Endothelial cell of umbilical vein (primary cell): Measurements from ENCODE around the gene SVEP1. TPM values are rescaled to one million over a fixed set of nuclear protein-coding genes. Genes with fewer than 3 reads are reported as not detected.

ENCODE experiments used
- BruUV-seq: library from RNA; stranded (reverse); fragments of 400-500 nt; replicated peaks from 2 replicates; lab custom pipeline; 2021; lab: Mats Ljungman, UMichigan
- CTCF ChIA-PET: fragments of 300-600, 350-600 bp; sonication (Branson Sonifier 250); formaldehyde crosslinking; loops from one replicate; lab custom pipeline; 2021; ENCODE audit warnings: antibody characterized with exemption, inconsistent platforms; lab: Charles Lee
- POLR2A ChIA-PET: fragments of 300-600, 350-600 bp; sonication (Branson Sonifier 250); formaldehyde crosslinking; loops from one replicate; lab custom pipeline; 2021; ENCODE audit warnings: antibody characterized with exemption, inconsistent platforms; lab: Charles Lee
- DNase-seq: peaks from one replicate; pipeline ENCODE4 v3.0.0-alpha.2; 2011; ENCODE audit warnings: low read depth, low spot score
- FAIRE-seq: peaks from 2 replicates; lab custom pipeline; 2011; peaks lifted over from hg19 to GRCh38; lab: Jason Lieb, UNC
- H2AFZ ChIP-seq: 2 replicates; pipeline ENCODE4 v1.6.0; 2012; ENCODE audit warnings: low read depth, low read length, control low read depth, inconsistent platforms
- H3K27ac ChIP-seq: 2 replicates; pipeline ENCODE4 v1.5.1; 2011; ENCODE audit warnings: low read depth, mild to moderate bottlenecking, control low read depth, low read length, moderate library complexity; ENCODE audit not compliant: insufficient read depth
- H3K27me3 ChIP-seq, 2 experiments: 2 replicates each; pipeline versions ENCODE4 v1.6.0 to v1.6.1; 2011; ENCODE audit warnings: low read length in 2 of 2, mixed read lengths in 1 of 2; ENCODE audit not compliant: control insufficient read depth in 2 of 2, insufficient read depth in 2 of 2
- H3K36me3 ChIP-seq, 2 experiments: 2 replicates in 1 of 2; 3 replicates in 1 of 2; pipeline ENCODE4 v1.5.1; 2011; ENCODE audit warnings: low read length in 2 of 2, mild to moderate bottlenecking in 1 of 2, moderate library complexity in 1 of 2; ENCODE audit not compliant: control insufficient read depth in 2 of 2, insufficient read depth in 2 of 2; ENCODE audit errors: extremely low read depth in 1 of 2
- H3K4me1 ChIP-seq: 3 replicates; pipeline ENCODE4 v1.5.1; 2011; ENCODE audit warnings: mild to moderate bottlenecking, low read length; ENCODE audit not compliant: control insufficient read depth, insufficient read depth; ENCODE audit errors: extremely low read depth
- H3K4me2 ChIP-seq: 2 replicates; pipeline ENCODE4 v1.6.1; 2011; ENCODE audit warnings: low read length, control low read depth, mixed read lengths; ENCODE audit not compliant: insufficient read depth
- H3K4me3 ChIP-seq, 3 experiments: fragments of 200-600 bp in 1 of 3; sonication (generic), shearing (Covaris generic) in 1 of 3; replicated peaks in 1 of 3; 2 replicates each; pipeline ENCODE4 v1.5.1; 2011 to 2016; ENCODE audit warnings: control low read depth in 3 of 3, low read length in 3 of 3, mild to moderate bottlenecking in 2 of 3, inconsistent platforms in 1 of 3, low read depth in 1 of 3, moderate library complexity in 1 of 3; ENCODE audit not compliant: insufficient read depth in 1 of 3
- H3K79me2 ChIP-seq: 2 replicates; pipeline ENCODE4 v1.6.0; 2012; ENCODE audit warnings: low read length, inconsistent platforms; ENCODE audit not compliant: control insufficient read depth, insufficient read depth
- H3K9ac ChIP-seq: replicated peaks from 2 replicates; pipeline ENCODE3; 2011; ENCODE audit warnings: low read length, control low read depth; ENCODE audit not compliant: insufficient read depth; ENCODE audit errors: extremely low read depth
- H3K9me1 ChIP-seq: replicated peaks from 3 replicates; pipeline ENCODE4 v1.6.0; 2011; ENCODE audit warnings: mild to moderate bottlenecking, low read length; ENCODE audit not compliant: control insufficient read depth, insufficient read depth; ENCODE audit errors: extremely low read depth
- H3K9me3 ChIP-seq: replicated peaks from 2 replicates; pipeline ENCODE4 v1.5.1; 2012; ENCODE audit warnings: low read length, inconsistent platforms; ENCODE audit not compliant: control insufficient read depth, insufficient read depth
- H4K20me1 ChIP-seq: replicated peaks from 2 replicates; pipeline ENCODE3; 2011; ENCODE audit warnings: mild to moderate bottlenecking, low read length; ENCODE audit not compliant: control insufficient read depth, insufficient read depth; ENCODE audit errors: extremely low read depth
- EZH2 ChIP-seq: IDR thresholded peaks from 2 replicates; pipeline ENCODE4 v1.6.1; 2012; ENCODE audit warnings: borderline replicate concordance, low read depth, mild to moderate bottlenecking, moderate library complexity, low read length, inconsistent platforms; ENCODE audit not compliant: severe bottlenecking
- FOS ChIP-seq: IDR thresholded peaks from 2 replicates; pipeline ENCODE4 v1.6.1; 2011; ENCODE audit warnings: mild to moderate bottlenecking, low read length, moderate library complexity, borderline replicate concordance; ENCODE audit not compliant: insufficient read depth
- GATA2 ChIP-seq: IDR thresholded peaks from 2 replicates; pipeline ENCODE4 v1.7.0; 2011; ENCODE audit warnings: low read depth, mild to moderate bottlenecking, moderate library complexity, mixed read lengths, low read length; ENCODE audit not compliant: insufficient read length, insufficient read depth
- JUN ChIP-seq: IDR thresholded peaks from 2 replicates; pipeline ENCODE4 v1.6.1; 2011; ENCODE audit warnings: borderline replicate concordance, low read depth; ENCODE audit not compliant: insufficient read length, insufficient read depth
- MYC ChIP-seq: IDR thresholded peaks from one replicate; pipeline ENCODE4 v1.6.1; 2011; ENCODE audit warnings: mild to moderate bottlenecking, low read depth, low read length
- POLR2AphosphoS5 ChIP-seq: IDR thresholded peaks from 2 replicates; pipeline ENCODE4 v1.6.1; 2012; ENCODE audit warnings: low read depth, mild to moderate bottlenecking, control low read depth, low read length, moderate library complexity; ENCODE audit not compliant: insufficient read depth
- dilution Hi-C: fragments of 300-500 bp; cut with MboI; formaldehyde crosslinking; loops from one replicate; pipeline ENCODE4 v1.15.0; 2019; ENCODE audit warnings: low sequenced_read_pairs; ENCODE audit not compliant: extremely low pct_ligation_motif_present
- intact Hi-C: fragments of 100-400 bp; cut with micrococcal nuclease; formaldehyde crosslinking; loops from one replicate; pipeline ENCODE4 v1.10.0; 2022
- polyA plus RNA-seq, 4 experiments: library from polyadenylated mRNA; depleted of rRNA in 3 of 4; stranded (reverse) in 3 of 4; unstranded in 1 of 4; fragments of >200 nt; gene quantifications; 2 replicates each; pipeline versions ENCODE4 v1.2.1 to v1.2.3, GENCODE V29; 2011 to 2012; ENCODE audit warnings: missing spikeins in 1 of 4
- total RNA-seq: library from RNA; stranded (reverse); gene quantifications from 2 replicates; pipeline ENCODE4 v1.2.3, GENCODE V29; 2021
- TF ChIP-seq, protein P1 (sequence below), 2 donors: IDR thresholded peaks; 1 replicate in 1 of 2; 2 replicates in 1 of 2; pipeline ENCODE4 v1.5.1; 2011; ENCODE audit warnings: low read length in 2 of 2, mild to moderate bottlenecking in 2 of 2, moderate library complexity in 2 of 2, control low read depth in 1 of 2, inconsistent platforms in 1 of 2, low read depth in 1 of 2; ENCODE audit not compliant: insufficient read depth in 1 of 2; ENCODE audit errors: extremely low read depth in 1 of 2
- TF ChIP-seq, protein P2 (sequence below): IDR thresholded peaks from 2 replicates; pipeline ENCODE4 v1.6.1; 2011; ENCODE audit not compliant: insufficient read depth, insufficient read length

Gene SVEP1
- total and polyA plus RNA-seq, 2 donors (not counting 3 experiments of a cell fraction or from before 2014, with no cell fraction given), result 0.04 to 0.29 TPM

DNA sequence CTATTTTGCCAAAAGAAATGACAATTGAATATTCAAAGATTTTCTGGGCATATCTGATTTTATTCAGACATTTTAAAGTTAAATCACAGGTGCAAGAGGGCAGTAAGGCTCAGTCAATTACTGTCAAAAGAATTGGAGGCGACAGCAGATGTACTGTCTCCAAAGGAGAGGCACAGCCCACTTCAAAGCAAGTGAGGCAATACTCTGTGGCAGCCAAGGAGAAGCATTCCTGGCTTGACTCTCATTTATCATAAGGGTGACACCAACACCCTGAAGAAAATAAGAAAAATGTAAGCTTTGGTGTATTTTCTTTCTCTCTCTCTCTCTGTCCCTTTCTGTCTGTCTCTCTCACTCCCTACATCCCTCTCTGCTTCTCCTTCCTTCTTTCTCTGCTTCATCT lies 93.3 kb downstream of the SVEP1 start:
- Histone ChIP-seq H3K27me3 (no peaks in the 10 kb centered on the region), H3K4me1 (no peaks in the 10 kb centered on the region), H3K9me1 (no peaks in the 10 kb centered on the region), H3K4me3 (no peak overlapping the region), H3K9me3 (no peaks in the 10 kb centered on the region), H2AFZ (no peak overlapping the region), H3K4me2 (no peak overlapping the region), H3K79me2 (no peaks in the 10 kb centered on the region), H3K27ac (no peak overlapping the region), H4K20me1 (no peaks in the 10 kb centered on the region), H3K9ac (no peak overlapping the region), H3K36me3 (no peaks in the 10 kb centered on the region)
- FAIRE-seq, result no peak
- no peak for DNase-seq
- ChIA-PET POLR2A (no interaction called here), CTCF (interaction anchor here (0.7 kb wide), 1 partner anchor 9 kb away, joined by 4 read pairs; no protein-coding TSS in a partner anchor)
- no TSS peak for BruUV-seq
- TF ChIP-seq, protein P1, sequence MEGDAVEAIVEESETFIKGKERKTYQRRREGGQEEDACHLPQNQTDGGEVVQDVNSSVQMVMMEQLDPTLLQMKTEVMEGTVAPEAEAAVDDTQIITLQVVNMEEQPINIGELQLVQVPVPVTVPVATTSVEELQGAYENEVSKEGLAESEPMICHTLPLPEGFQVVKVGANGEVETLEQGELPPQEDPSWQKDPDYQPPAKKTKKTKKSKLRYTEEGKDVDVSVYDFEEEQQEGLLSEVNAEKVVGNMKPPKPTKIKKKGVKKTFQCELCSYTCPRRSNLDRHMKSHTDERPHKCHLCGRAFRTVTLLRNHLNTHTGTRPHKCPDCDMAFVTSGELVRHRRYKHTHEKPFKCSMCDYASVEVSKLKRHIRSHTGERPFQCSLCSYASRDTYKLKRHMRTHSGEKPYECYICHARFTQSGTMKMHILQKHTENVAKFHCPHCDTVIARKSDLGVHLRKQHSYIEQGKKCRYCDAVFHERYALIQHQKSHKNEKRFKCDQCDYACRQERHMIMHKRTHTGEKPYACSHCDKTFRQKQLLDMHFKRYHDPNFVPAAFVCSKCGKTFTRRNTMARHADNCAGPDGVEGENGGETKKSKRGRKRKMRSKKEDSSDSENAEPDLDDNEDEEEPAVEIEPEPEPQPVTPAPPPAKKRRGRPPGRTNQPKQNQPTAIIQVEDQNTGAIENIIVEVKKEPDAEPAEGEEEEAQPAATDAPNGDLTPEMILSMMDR (IDR thresholded peaks at IDR 0.05; ENCODE audit: extremely low read depth in 1 of 2, insufficient read depth in 1 of 2, low read depth in 1 of 2, low read length in 2 of 2), result no peak
- TF ChIP-seq, protein P2, sequence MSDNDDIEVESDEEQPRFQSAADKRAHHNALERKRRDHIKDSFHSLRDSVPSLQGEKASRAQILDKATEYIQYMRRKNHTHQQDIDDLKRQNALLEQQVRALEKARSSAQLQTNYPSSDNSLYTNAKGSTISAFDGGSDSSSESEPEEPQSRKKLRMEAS, result no peak
- intact Hi-C loops, result no loop called here
- dilution Hi-C loops, result no loop called here

DNA sequence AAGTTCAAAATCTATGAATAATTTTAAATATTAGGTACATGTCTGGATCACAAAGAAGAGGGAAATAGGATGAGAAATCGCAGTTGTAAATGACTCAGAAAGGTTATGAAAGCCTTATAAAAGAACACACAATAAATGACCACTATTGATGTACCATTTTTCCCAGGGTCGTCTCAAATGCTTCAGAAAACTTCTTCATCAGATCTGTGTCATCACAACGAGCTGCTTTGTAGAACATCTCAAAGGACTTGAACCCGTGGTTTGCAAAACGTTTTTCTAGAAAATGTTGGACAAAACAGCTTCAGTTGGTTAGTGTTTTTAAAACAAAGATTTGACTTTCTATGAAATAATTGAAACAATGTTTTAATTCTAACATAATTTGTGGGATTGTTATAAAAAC lies 100.1 kb downstream of the SVEP1 start:
- no peak for FAIRE-seq
- no peaks in the 10 kb centered on the region for H3K27me3 ChIP-seq
- no peak overlapping the region for H3K9ac ChIP-seq
- no peak overlapping the region for H2AFZ ChIP-seq
- H4K20me1 ChIP-seq, result no peaks in the 10 kb centered on the region
- no peaks in the 10 kb centered on the region for H3K9me3 ChIP-seq
- no peaks in the 10 kb centered on the region for H3K9me1 ChIP-seq
- H3K4me2 ChIP-seq, result no peak overlapping the region
- DNase-seq, result no peak
- TF ChIP-seq MYC (no peak), FOS (no peak), JUN (no peak), GATA2 (no peak), POLR2AphosphoS5 (no peak), EZH2 (no peak)
- TF ChIP-seq, protein P2, result no peak
- BruUV-seq, result no TSS peak
- ChIA-PET CTCF (no interaction called here), POLR2A (no interaction called here)
- no peak overlapping the region for H3K4me3 ChIP-seq
- H3K27ac ChIP-seq, result no peak overlapping the region
- dilution Hi-C loops (no loop called here), intact Hi-C loops (no loop called here)
- no peaks in the 10 kb centered on the region for H3K36me3 ChIP-seq
- no peaks in the 10 kb centered on the region for H3K79me2 ChIP-seq
- no peaks in the 10 kb centered on the region for H3K4me1 ChIP-seq
